ENCODE data around the gene MACC1. TPM values are rescaled to one million over a fixed set of nuclear protein-coding genes. Genes with fewer than 3 reads are reported as not detected.

MACC1 gene
- total and polyA plus RNA-seq, 10 of the 15 experiments (the other 5 are each of a cell fraction or from before 2014, with no cell fraction given): 6.0 to 61.1 (median 12.7) TPM

DNA sequence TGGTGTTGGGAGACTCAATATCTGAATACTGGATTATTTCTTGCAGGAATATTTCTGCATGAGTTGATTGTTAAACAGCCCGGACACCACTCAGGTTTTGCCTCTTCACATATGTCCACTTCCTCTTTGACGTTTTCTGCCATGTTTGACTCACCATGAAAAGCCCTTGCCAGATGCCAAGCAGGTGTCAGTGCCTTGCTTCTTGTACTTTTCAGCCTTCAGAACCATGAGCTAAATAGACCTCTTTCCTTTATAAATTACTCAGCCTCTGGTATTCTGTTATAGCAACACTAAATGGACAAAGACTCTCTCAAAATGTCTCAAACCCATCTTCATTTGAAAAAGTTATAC, 24.7 kb upstream of the MACC1 start (continued):
- TF ChIP-seq, protein P1, sequence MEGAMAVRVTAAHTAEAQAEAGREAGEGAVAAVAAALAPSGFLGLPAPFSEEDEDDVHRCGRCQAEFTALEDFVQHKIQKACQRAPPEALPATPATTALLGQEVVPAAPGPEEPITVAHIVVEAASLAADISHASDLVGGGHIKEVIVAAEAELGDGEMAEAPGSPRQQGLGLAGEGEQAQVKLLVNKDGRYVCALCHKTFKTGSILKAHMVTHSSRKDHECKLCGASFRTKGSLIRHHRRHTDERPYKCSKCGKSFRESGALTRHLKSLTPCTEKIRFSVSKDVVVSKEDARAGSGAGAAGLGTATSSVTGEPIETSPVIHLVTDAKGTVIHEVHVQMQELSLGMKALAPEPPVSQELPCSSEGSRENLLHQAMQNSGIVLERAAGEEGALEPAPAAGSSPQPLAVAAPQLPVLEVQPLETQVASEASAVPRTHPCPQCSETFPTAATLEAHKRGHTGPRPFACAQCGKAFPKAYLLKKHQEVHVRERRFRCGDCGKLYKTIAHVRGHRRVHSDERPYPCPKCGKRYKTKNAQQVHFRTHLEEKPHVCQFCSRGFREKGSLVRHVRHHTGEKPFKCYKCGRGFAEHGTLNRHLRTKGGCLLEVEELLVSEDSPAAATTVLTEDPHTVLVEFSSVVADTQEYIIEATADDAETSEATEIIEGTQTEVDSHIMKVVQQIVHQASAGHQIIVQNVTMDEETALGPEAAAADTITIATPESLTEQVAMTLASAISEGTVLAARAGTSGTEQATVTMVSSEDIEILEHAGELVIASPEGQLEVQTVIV (IDR thresholded peaks at IDR 0.05; ENCODE audit: borderline replicate concordance, partially characterized antibody): no peak
- TF ChIP-seq IRF4 (IDR thresholded peaks at IDR 0.05; ENCODE audit: low read depth, low read length) (peak; percentile 70), RCOR1 (conservative IDR thresholded peaks at IDR 0.05; ENCODE audit: low read depth, low read length) (no peak), PAX8 (IDR thresholded peaks at IDR 0.05) (no peak), SMARCA5 (IDR thresholded peaks at IDR 0.05) (no peak), RUNX3 (IDR thresholded peaks at IDR 0.05; ENCODE audit: low read length) (peak; percentile 41), YY1 (IDR thresholded peaks at IDR 0.05; ENCODE audit: low read depth, low read length) (peak; percentile 68), EED (IDR thresholded peaks at IDR 0.05; ENCODE audit: low read depth) (peak; percentile 64; the same call in 1 of the 2 replicates), CBX5 (IDR thresholded peaks at IDR 0.05; ENCODE audit: low read depth) (no peak), TCF12 (IDR thresholded peaks at IDR 0.05; ENCODE audit: low read depth, low read length) (peak; percentile 95), WRNIP1 (IDR thresholded peaks at IDR 0.05; ENCODE audit: borderline replicate concordance, low read depth, low read length) (0 out of 2 replicates have a peak, but pooled peaks have one; percentile 61), STAT1 (conservative IDR thresholded peaks at IDR 0.05) (no peak), TCF3 (IDR thresholded peaks at IDR 0.05; ENCODE audit: borderline replicate concordance, insufficient read depth, low read depth, low read length) (peak; percentile 85; the same call in 1 of the 2 replicates), ZSCAN29 (IDR thresholded peaks at IDR 0.05) (no peak), CREM (IDR thresholded peaks at IDR 0.05; ENCODE audit: low read depth) (peak; percentile 60; the same call in 1 of the 2 replicates), NBN (IDR thresholded peaks at IDR 0.05) (0 out of 2 replicates have a peak, but pooled peaks have one; percentile 41)
- TF ChIP-seq, protein P2, sequence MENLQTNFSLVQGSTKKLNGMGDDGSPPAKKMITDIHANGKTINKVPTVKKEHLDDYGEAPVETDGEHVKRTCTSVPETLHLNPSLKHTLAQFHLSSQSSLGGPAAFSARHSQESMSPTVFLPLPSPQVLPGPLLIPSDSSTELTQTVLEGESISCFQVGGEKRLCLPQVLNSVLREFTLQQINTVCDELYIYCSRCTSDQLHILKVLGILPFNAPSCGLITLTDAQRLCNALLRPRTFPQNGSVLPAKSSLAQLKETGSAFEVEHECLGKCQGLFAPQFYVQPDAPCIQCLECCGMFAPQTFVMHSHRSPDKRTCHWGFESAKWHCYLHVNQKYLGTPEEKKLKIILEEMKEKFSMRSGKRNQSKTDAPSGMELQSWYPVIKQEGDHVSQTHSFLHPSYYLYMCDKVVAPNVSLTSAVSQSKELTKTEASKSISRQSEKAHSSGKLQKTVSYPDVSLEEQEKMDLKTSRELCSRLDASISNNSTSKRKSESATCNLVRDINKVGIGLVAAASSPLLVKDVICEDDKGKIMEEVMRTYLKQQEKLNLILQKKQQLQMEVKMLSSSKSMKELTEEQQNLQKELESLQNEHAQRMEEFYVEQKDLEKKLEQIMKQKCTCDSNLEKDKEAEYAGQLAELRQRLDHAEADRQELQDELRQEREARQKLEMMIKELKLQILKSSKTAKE (IDR thresholded peaks at IDR 0.05; ENCODE audit: low read depth, poor library complexity, severe bottlenecking): peak; percentile 7
- TF ChIP-seq, protein P3, sequence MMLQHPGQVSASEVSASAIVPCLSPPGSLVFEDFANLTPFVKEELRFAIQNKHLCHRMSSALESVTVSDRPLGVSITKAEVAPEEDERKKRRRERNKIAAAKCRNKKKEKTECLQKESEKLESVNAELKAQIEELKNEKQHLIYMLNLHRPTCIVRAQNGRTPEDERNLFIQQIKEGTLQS (IDR thresholded peaks at IDR 0.05; ENCODE audit: borderline replicate concordance, extremely low read depth, low read depth, low read length): no peak
- TF ChIP-seq, protein P4, sequence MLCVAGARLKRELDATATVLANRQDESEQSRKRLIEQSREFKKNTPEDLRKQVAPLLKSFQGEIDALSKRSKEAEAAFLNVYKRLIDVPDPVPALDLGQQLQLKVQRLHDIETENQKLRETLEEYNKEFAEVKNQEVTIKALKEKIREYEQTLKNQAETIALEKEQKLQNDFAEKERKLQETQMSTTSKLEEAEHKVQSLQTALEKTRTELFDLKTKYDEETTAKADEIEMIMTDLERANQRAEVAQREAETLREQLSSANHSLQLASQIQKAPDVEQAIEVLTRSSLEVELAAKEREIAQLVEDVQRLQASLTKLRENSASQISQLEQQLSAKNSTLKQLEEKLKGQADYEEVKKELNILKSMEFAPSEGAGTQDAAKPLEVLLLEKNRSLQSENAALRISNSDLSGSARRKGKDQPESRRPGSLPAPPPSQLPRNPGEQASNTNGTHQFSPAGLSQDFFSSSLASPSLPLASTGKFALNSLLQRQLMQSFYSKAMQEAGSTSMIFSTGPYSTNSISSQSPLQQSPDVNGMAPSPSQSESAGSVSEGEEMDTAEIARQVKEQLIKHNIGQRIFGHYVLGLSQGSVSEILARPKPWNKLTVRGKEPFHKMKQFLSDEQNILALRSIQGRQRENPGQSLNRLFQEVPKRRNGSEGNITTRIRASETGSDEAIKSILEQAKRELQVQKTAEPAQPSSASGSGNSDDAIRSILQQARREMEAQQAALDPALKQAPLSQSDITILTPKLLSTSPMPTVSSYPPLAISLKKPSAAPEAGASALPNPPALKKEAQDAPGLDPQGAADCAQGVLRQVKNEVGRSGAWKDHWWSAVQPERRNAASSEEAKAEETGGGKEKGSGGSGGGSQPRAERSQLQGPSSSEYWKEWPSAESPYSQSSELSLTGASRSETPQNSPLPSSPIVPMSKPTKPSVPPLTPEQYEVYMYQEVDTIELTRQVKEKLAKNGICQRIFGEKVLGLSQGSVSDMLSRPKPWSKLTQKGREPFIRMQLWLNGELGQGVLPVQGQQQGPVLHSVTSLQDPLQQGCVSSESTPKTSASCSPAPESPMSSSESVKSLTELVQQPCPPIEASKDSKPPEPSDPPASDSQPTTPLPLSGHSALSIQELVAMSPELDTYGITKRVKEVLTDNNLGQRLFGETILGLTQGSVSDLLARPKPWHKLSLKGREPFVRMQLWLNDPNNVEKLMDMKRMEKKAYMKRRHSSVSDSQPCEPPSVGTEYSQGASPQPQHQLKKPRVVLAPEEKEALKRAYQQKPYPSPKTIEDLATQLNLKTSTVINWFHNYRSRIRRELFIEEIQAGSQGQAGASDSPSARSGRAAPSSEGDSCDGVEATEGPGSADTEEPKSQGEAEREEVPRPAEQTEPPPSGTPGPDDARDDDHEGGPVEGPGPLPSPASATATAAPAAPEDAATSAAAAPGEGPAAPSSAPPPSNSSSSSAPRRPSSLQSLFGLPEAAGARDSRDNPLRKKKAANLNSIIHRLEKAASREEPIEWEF (IDR thresholded peaks at IDR 0.05; ENCODE audit: insufficient replicate concordance, low read depth, low read length): peak; percentile 16

Data from GM12878 (cell line).